B cell (primary cell): ENCODE data around the gene HOMER3. TPM values are rescaled to one million over a fixed set of nuclear protein-coding genes. Genes with fewer than 3 reads are reported as not detected.

Experiments used
- ATAC-seq: fragments of 200-7000 bp; cut with Tn5 transposase; one replicate; pipeline ENCODE4 v1.10.0; 2021; ENCODE audit warnings: low read depth, mild to moderate bottlenecking, moderate number of reproducible peaks, moderate library complexity
- CTCF ChIA-PET: fragments of 350-600 bp; sonication (Branson Sonifier 250); formaldehyde crosslinking; loops from one replicate; lab custom pipeline; 2021; ENCODE audit warnings: antibody characterized with exemption, inconsistent platforms; lab: Charles Lee
- POLR2A ChIA-PET: fragments of 350-600 bp; sonication (Branson Sonifier 250); formaldehyde crosslinking; loops from one replicate; lab custom pipeline; 2021; ENCODE audit warnings: antibody characterized with exemption; lab: Charles Lee
- DNase-seq: peaks from one replicate; pipeline ENCODE4 v3.0.0; 2013
- H2AFZ ChIP-seq: 2 replicates; pipeline ENCODE4 v1.6.1; 2012; ENCODE audit warnings: mild to moderate bottlenecking, low read depth, low read length; ENCODE audit not compliant: insufficient read depth, poor library complexity, severe bottlenecking
- H3K27ac ChIP-seq, 2 donors: 1 replicate in 1 of 2; 2 replicates in 1 of 2; pipeline ENCODE4 v1.5.1; 2012 to 2013; ENCODE audit warnings: low read length in 2 of 2, mild to moderate bottlenecking in 2 of 2, moderate library complexity in 1 of 2
- H3K27me3 ChIP-seq, 4 experiments: fragments of 200-600 bp in 1 of 4; sonication (generic) in 1 of 4; replicated peaks in 1 of 4; 1 replicate in 2 of 4; 2 replicates in 2 of 4; pipeline versions ENCODE4 v1.6.1 to v1.7.0; 2013 to 2016; ENCODE audit warnings: low read length in 3 of 4, mild to moderate bottlenecking in 2 of 4, mixed read lengths in 1 of 4, moderate library complexity in 1 of 4; ENCODE audit not compliant: insufficient read depth in 4 of 4, control insufficient read depth in 3 of 4; ENCODE audit errors: control extremely low read depth in 1 of 4
- H3K36me3 ChIP-seq, 2 experiments: replicated peaks in 1 of 2; 1 replicate in 1 of 2; 2 replicates in 1 of 2; pipeline versions ENCODE4 v1.6.1 to v1.7.1; 2013; ENCODE audit warnings: low read length in 1 of 2; ENCODE audit not compliant: insufficient read depth in 2 of 2, control insufficient read depth in 1 of 2; ENCODE audit errors: control extremely low read depth in 1 of 2, extremely low read depth in 1 of 2
- H3K4me1 ChIP-seq, 2 donors: fragments of 200-600 bp in 1 of 2; sonication (generic) in 1 of 2; 1 replicate in 1 of 2; 2 replicates in 1 of 2; pipeline versions ENCODE4 v1.5.1 to v1.6.1; 2013 to 2017; ENCODE audit warnings: low read length in 2 of 2; ENCODE audit not compliant: control insufficient read depth in 2 of 2, insufficient read depth in 2 of 2
- H3K4me2 ChIP-seq: replicated peaks from 2 replicates; pipeline ENCODE3; 2012; ENCODE audit warnings: mild to moderate bottlenecking, low read depth, low read length; ENCODE audit not compliant: poor library complexity, severe bottlenecking
- H3K4me3 ChIP-seq, 5 experiments: fragments of 200-600 bp in 1 of 5; sonication (generic) in 1 of 5; 1 replicate in 3 of 5; 2 replicates in 2 of 5; pipeline versions ENCODE4 v1.5.1 to v1.7.0; 2011 to 2016; ENCODE audit warnings: low read length in 4 of 5, mild to moderate bottlenecking in 4 of 5, low read depth in 2 of 5, control low read depth in 1 of 5, moderate library complexity in 1 of 5; ENCODE audit not compliant: insufficient read depth in 1 of 5; ENCODE audit errors: control extremely low read depth in 1 of 5, extremely low read depth in 1 of 5
- H3K79me2 ChIP-seq: fragments of 200-600 bp; sonication (generic); one replicate; pipeline ENCODE4 v1.6.0; 2016; ENCODE audit warnings: low read length; ENCODE audit not compliant: control insufficient read depth, insufficient read depth
- H3K9ac ChIP-seq: fragments of 200-600 bp; sonication (generic); 2 replicates; pipeline ENCODE4 v1.6.1; 2017; ENCODE audit warnings: mild to moderate bottlenecking, low read length, moderate library complexity
- H3K9me3 ChIP-seq, 3 donors: one replicate each; pipeline versions ENCODE4 v1.6.1 to v1.7.1; 2013; ENCODE audit warnings: low read length in 2 of 3; ENCODE audit not compliant: control insufficient read depth in 2 of 3, insufficient read depth in 1 of 3; ENCODE audit errors: control extremely low read depth in 1 of 3
- H4K20me1 ChIP-seq: 2 replicates; pipeline ENCODE4 v1.6.0; 2012; ENCODE audit warnings: mild to moderate bottlenecking, low read length; ENCODE audit not compliant: insufficient read depth, control insufficient read depth, poor library complexity, severe bottlenecking
- H3K27ac Mint-ChIP-seq: one replicate; pipeline ENCODE4 v1.8.0; 2021; ENCODE audit warnings: mixed read lengths
- H3K27me3 Mint-ChIP-seq: one replicate; pipeline ENCODE4 v1.8.0; 2021; ENCODE audit warnings: mixed read lengths
- H3K4me1 Mint-ChIP-seq: one replicate; pipeline ENCODE4 v1.8.0; 2021; ENCODE audit warnings: mixed read lengths
- H3K4me3 Mint-ChIP-seq: one replicate; pipeline ENCODE4 v1.8.0; 2021; ENCODE audit warnings: mixed read lengths
- H3K9me3 Mint-ChIP-seq: one replicate; pipeline ENCODE4 v1.8.0; 2022; ENCODE audit warnings: mixed read lengths; ENCODE audit not compliant: insufficient read depth
- EZH2 ChIP-seq: IDR thresholded peaks from 2 replicates; pipeline ENCODE4 v1.6.1; 2012; ENCODE audit warnings: borderline replicate concordance, low read depth, mild to moderate bottlenecking, moderate library complexity, low read length; ENCODE audit not compliant: insufficient read depth, poor library complexity, severe bottlenecking
- WGBS: methylation state at CpG from one replicate; pipeline ENCODE4 v1.1.5; 2013; ENCODE audit warnings: missing lambda C conversion rate; ENCODE audit not compliant: insufficient coverage; 5-methylcytosine and 5-hydroxymethylcytosine counted together
- intact Hi-C: fragments of 100-400 bp; cut with micrococcal nuclease; formaldehyde crosslinking; loops from one replicate; pipeline ENCODE4 v1.10.0; 2022
- polyA plus RNA-seq: library from polyadenylated mRNA; depleted of rRNA; stranded (reverse); fragments of >200 nt; gene quantifications from 2 replicates; pipeline ENCODE4 v1.2.3, GENCODE V29; 2012
- total RNA-seq, 2 donors: library from RNA; stranded (reverse); fragments of 120-200 nt in 1 of 2; gene quantifications; 1 replicate in 1 of 2; 2 replicates in 1 of 2; pipeline versions ENCODE4 v1.2.3 to v1.2.4, GENCODE V29; 2013 to 2022
- TF ChIP-seq, protein P1 (sequence below): fragments of 200-600 bp; IDR thresholded peaks from one replicate; pipeline ENCODE4 v1.8.0; 2022; ENCODE audit warnings: antibody characterized with exemption, mild to moderate bottlenecking

The HOMER3 gene
- total and polyA plus RNA-seq, 2 donors (not counting 1 experiment from before 2014, with no cell fraction given) = 5.9 to 26.4 TPM

DNA sequence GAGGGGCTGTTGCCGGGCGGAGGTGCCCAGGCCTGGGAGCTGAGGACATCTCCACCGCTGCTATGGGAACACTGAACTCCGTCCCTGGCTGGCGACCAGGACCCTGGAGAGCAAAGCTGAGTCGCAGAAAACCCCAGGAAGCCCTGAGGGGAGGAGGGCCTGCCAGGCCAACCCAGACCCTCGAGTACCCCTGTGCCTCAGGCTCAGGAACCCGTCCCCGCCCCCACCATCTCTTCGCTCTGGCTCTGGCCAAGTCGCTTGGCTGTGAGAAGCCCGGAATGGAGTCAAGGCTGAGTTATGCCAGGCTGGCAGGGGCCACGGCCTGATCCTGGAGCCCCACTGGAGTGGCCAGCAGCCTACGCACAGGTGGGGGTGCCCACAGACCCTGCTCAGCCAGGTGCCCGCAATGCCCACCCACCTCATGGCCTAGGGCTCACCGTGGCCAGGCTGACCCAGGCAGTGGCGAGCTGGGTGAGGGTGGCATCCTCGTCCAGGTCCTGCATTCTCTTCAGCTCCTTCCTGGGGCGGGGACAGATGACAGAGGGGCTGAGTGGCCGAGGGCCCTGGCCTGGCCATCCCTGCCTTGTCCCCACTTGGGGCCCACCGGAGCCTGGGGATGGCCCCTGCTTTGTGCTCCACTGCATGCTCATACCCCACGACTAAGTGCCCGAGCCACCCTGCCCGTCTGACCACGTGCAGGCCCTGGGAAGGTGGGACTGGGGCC, 36.5 kb downstream of the HOMER3 start:
- no peaks in the 10 kb centered on the region for H3K4me1 ChIP-seq
- TF ChIP-seq, protein P1, sequence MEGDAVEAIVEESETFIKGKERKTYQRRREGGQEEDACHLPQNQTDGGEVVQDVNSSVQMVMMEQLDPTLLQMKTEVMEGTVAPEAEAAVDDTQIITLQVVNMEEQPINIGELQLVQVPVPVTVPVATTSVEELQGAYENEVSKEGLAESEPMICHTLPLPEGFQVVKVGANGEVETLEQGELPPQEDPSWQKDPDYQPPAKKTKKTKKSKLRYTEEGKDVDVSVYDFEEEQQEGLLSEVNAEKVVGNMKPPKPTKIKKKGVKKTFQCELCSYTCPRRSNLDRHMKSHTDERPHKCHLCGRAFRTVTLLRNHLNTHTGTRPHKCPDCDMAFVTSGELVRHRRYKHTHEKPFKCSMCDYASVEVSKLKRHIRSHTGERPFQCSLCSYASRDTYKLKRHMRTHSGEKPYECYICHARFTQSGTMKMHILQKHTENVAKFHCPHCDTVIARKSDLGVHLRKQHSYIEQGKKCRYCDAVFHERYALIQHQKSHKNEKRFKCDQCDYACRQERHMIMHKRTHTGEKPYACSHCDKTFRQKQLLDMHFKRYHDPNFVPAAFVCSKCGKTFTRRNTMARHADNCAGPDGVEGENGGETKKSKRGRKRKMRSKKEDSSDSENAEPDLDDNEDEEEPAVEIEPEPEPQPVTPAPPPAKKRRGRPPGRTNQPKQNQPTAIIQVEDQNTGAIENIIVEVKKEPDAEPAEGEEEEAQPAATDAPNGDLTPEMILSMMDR = no peak
- no peak for TF ChIP-seq EZH2
- no peak overlapping the region for H3K27ac Mint-ChIP-seq
- DNase-seq (no peak), ATAC-seq (no peak)
- no peak overlapping the region for H3K4me3 Mint-ChIP-seq
- peaks cover 11% of the 10 kb centered on the region for H3K79me2 ChIP-seq
- H3K27me3 Mint-ChIP-seq = no peaks in the 10 kb centered on the region
- no peaks in the 10 kb centered on the region for H3K4me1 Mint-ChIP-seq
- intact Hi-C loops = no loop called here
- no peak overlapping the region for H3K4me2 ChIP-seq
- no peak overlapping the region for H3K4me3 ChIP-seq
- H3K9me3 Mint-ChIP-seq = no peaks in the 10 kb centered on the region
- H3K9me3 ChIP-seq = peaks cover 0 to 2% (median 0%) of the 10 kb centered on the region in 3 donors
- CTCF ChIA-PET = no interaction called here
- H3K9ac ChIP-seq = no peak overlapping the region
- H4K20me1 ChIP-seq = peaks cover 62% of the 10 kb centered on the region
- H3K36me3 ChIP-seq = peaks cover 1 to 70% of the 10 kb centered on the region in 2 experiments
- 97% methylated on average over 25 of the region's 25 CpGs for WGBS
- no peak overlapping the region for H3K27ac ChIP-seq
- no peaks in the 10 kb centered on the region for H3K27me3 ChIP-seq
- POLR2A ChIA-PET = no interaction called here
- H2AFZ ChIP-seq = no peak overlapping the region
